Tibial nerve (tissue), 4 donors: ENCODE measurements around the gene GPR132. TPM values are rescaled to one million over a fixed set of nuclear protein-coding genes. Genes with fewer than 3 reads are reported as not detected.

Experiments used
- DNase-seq, 2 donors: peaks; one replicate each; pipeline ENCODE4 v3.0.0-alpha.2; 2019; ENCODE audit warnings: low spot score in 2 of 2
- H3K27ac ChIP-seq, 4 donors: fragments of 200-600 bp; sonication (generic) in 3 of 4; one replicate each; pipeline ENCODE4 v1.5.1; 2017 to 2019; ENCODE audit warnings: mild to moderate bottlenecking in 1 of 4
- H3K27me3 ChIP-seq, 2 donors: fragments of 200-600 bp; sonication (generic) in 1 of 2; one replicate each; pipeline versions ENCODE4 v1.5.1 to v1.6.0; 2017 to 2019
- H3K36me3 ChIP-seq, 3 donors: fragments of 200-600 bp; sonication (generic); one replicate each; pipeline ENCODE4 v1.5.1; 2018 to 2019
- H3K4me1 ChIP-seq, 4 donors: fragments of 200-600 bp; sonication (generic) in 3 of 4; one replicate each; pipeline ENCODE4 v1.5.1; 2017 to 2019
- H3K4me3 ChIP-seq, 4 donors: fragments of 200-600 bp; sonication (generic) in 3 of 4; one replicate each; pipeline ENCODE4 v1.5.1; 2017 to 2019; ENCODE audit warnings: mild to moderate bottlenecking in 1 of 4, moderate library complexity in 1 of 4
- H3K9me3 ChIP-seq, 4 donors: fragments of 200-600 bp; sonication (generic) in 3 of 4; one replicate each; pipeline ENCODE4 v1.5.1; 2017 to 2019
- EP300 ChIP-seq, 2 donors: sonication (generic); formaldehyde crosslinking; IDR thresholded peaks; one replicate each; pipeline ENCODE4 v1.6.1; 2017; ENCODE audit warnings: antibody characterized with exemption in 2 of 2, mild to moderate bottlenecking in 1 of 2
- POLR2A ChIP-seq, 2 donors: fragments of 450-650 bp; IDR thresholded peaks; one replicate each; pipeline ENCODE4 v1.6.1; 2017; ENCODE audit warnings: antibody characterized with exemption in 2 of 2, mild to moderate bottlenecking in 2 of 2, moderate library complexity in 2 of 2
- WGBS, 2 donors: methylation state at CpG; one replicate each; pipeline ENCODE4 v1.1.5; 2018; 5-methylcytosine and 5-hydroxymethylcytosine counted together
- total RNA-seq, 4 donors: library from RNA; depleted of rRNA; stranded (reverse); fragments of >200 nt; gene quantifications; one replicate each; pipeline ENCODE4 v1.1.0, GENCODE V29; 2016
- TF ChIP-seq, protein P1 (sequence below), 5 experiments: fragments of 200-600 bp in 3 of 5; fragments of 450-650 bp in 2 of 5; sonication (generic) in 3 of 5; IDR thresholded peaks; one replicate each; pipeline ENCODE4 v1.5.1; 2016 to 2019; ENCODE audit warnings: antibody characterized with exemption in 5 of 5, mild to moderate bottlenecking in 3 of 5, moderate library complexity in 2 of 5

Gene GPR132
- total RNA-seq, 4 donors from 2014 or later, result 1.5 to 7.7 (median 5.4) TPM

- H3K27me3 ChIP-seq, result no peaks in the 10 kb centered on the region
- peaks cover 0 to 52% (median 33%) of the 10 kb centered on the region in 4 donors for H3K4me1 ChIP-seq
- H3K27ac ChIP-seq, result peak overlapping the region; percentile 31 to 85 (median 59)
Observed at GRCh38 chr14:105086833-105087307, 21.6 kb upstream of the GPR132 start.

DNA sequence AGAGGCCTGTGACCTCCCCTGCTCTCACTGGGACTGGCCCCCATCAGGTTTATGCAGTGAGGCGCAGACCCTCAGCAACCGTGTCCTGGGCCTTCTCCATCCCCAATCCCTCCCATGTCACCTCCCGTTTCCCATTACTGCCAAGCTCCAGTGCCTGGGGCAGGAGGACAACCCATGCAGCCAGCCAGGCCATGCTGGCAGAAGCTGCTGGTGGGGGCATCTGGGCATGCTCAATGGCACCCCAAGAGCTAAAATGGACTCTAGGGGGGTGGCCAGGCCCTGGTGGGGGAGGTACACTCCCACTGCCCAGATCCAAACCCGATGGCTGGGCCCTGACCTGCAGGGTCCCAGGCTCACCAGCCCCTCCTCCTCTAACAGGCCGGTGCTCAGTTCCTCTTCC, 20.5 kb upstream of the GPR132 start:
- Histone ChIP-seq H3K4me1 (peaks cover 0 to 41% (median 23%) of the 10 kb centered on the region in 4 donors), H3K36me3 (no peaks in the 10 kb centered on the region), H3K27me3 (no peaks in the 10 kb centered on the region), H3K4me3 (no peak overlapping the region), H3K9me3 (no peaks in the 10 kb centered on the region), H3K27ac (no peak overlapping the region)
- TF ChIP-seq, protein P1, sequence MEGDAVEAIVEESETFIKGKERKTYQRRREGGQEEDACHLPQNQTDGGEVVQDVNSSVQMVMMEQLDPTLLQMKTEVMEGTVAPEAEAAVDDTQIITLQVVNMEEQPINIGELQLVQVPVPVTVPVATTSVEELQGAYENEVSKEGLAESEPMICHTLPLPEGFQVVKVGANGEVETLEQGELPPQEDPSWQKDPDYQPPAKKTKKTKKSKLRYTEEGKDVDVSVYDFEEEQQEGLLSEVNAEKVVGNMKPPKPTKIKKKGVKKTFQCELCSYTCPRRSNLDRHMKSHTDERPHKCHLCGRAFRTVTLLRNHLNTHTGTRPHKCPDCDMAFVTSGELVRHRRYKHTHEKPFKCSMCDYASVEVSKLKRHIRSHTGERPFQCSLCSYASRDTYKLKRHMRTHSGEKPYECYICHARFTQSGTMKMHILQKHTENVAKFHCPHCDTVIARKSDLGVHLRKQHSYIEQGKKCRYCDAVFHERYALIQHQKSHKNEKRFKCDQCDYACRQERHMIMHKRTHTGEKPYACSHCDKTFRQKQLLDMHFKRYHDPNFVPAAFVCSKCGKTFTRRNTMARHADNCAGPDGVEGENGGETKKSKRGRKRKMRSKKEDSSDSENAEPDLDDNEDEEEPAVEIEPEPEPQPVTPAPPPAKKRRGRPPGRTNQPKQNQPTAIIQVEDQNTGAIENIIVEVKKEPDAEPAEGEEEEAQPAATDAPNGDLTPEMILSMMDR (IDR thresholded peaks at IDR 0.05), result no peak
- no peak for TF ChIP-seq EP300 (IDR thresholded peaks at IDR 0.05)
- no peak for TF ChIP-seq POLR2A (IDR thresholded peaks at IDR 0.05)
- DNase-seq, result no peak
- 68 to 81% methylated on average over 5 of the region's 5 CpGs for WGBS, 2 donors

More at GRCh38 chr14:105086833-105087307, 21.6 kb upstream of the GPR132 start:
- H3K36me3 ChIP-seq, result no peaks in the 10 kb centered on the region
- no peaks in the 10 kb centered on the region for H3K9me3 ChIP-seq
- 0% methylated on average over 3 to 5 of the region's 45 CpGs for WGBS, 2 donors
- peak; percentile 56 to 67 for DNase-seq
- H3K4me3 ChIP-seq, result peak overlapping the region; percentile 25 to 62 (median 42)
- TF ChIP-seq POLR2A (IDR thresholded peaks at IDR 0.05), result no peak
- TF ChIP-seq, protein P1 (IDR thresholded peaks at IDR 0.05), result peak; percentile 66 to 94 (median 85)
- TF ChIP-seq EP300 (IDR thresholded peaks at IDR 0.05), result peak in 1 of 2 donors; percentile 23

- H3K4me3 ChIP-seq, result no peak overlapping the region
- H3K9me3 ChIP-seq, result peaks cover 0 to 5% (median 0%) of the 10 kb centered on the region in 4 donors
- no peaks in the 10 kb centered on the region for H3K36me3 ChIP-seq
- WGBS, 2 donors, result 77 to 87% methylated on average over 7 to 14 of the region's 14 CpGs
- no peak overlapping the region for H3K27ac ChIP-seq
- no peak for TF ChIP-seq POLR2A (IDR thresholded peaks at IDR 0.05)
- TF ChIP-seq, protein P1 (IDR thresholded peaks at IDR 0.05), result no peak
- TF ChIP-seq EP300 (IDR thresholded peaks at IDR 0.05), result no peak
- H3K4me1 ChIP-seq, result peaks cover 0 to 33% (median 17%) of the 10 kb centered on the region in 4 donors
- DNase-seq, result no peak
- H3K27me3 ChIP-seq, result no peaks in the 10 kb centered on the region
Observed at GRCh38 chr14:105084741-105085571, 19.7 kb upstream of the GPR132 start.

- no peak for TF ChIP-seq EP300 (IDR thresholded peaks at IDR 0.05)
- TF ChIP-seq POLR2A (IDR thresholded peaks at IDR 0.05), result no peak
- TF ChIP-seq, protein P1 (IDR thresholded peaks at IDR 0.05), result no peak
- DNase-seq, result no peak
- Histone ChIP-seq H3K36me3 (no peaks in the 10 kb centered on the region), H3K27me3 (no peaks in the 10 kb centered on the region), H3K27ac (no peak overlapping the region), H3K4me1 (peaks cover 0 to 29% (median 17%) of the 10 kb centered on the region in 4 donors), H3K4me3 (no peak overlapping the region), H3K9me3 (peaks cover 0 to 5% (median 0%) of the 10 kb centered on the region in 4 donors)
- WGBS, 2 donors, result 57 to 60% methylated on average over 4 of the region's 4 CpGs
Observed at GRCh38 chr14:105083926-105084685, 18.9 kb upstream of the GPR132 start.
